ENCODE measurements around the gene KIAA1958.

GRCh38 chr9:112623198-112623597 lies 136.6 kb downstream of the KIAA1958 start:
- TF ChIP-seq POLR2A (IDR thresholded peaks at IDR 0.05) (no peak), CTCF (IDR thresholded peaks at IDR 0.05) (no peak)
